NCI-H2081 treated with DMSO at 0.1 percent for 48 hours (cell line): ENCODE measurements around the gene CRHR2.

Experiments used
- DNase-seq: peaks from one replicate; lab custom pipeline; 2025; lab: John Stamatoyannopoulos, UW

The CRHR2 gene

GRCh38 chr7:30706908-30707307, 24.7 kb upstream of the CRHR2 start:
- no peak for DNase-seq

GRCh38 chr7:30706316-30706715, 24.1 kb upstream of the CRHR2 start:
- DNase-seq: no peak

GRCh38 chr7:30705596-30705995, 23.3 kb upstream of the CRHR2 start:
- DNase-seq: no peak

GRCh38 chr7:30705008-30705407, 22.8 kb upstream of the CRHR2 start:
- DNase-seq: no peak

GRCh38 chr7:30703756-30704155, 21.5 kb upstream of the CRHR2 start:
- DNase-seq: no peak

GRCh38 chr7:30702200-30702599, 19.9 kb upstream of the CRHR2 start:
- DNase-seq: no peak

GRCh38 chr7:30700941-30701340, 18.7 kb upstream of the CRHR2 start:
- DNase-seq: no peak

- no peak for DNase-seq
Observed at GRCh38 chr7:30699706-30700495, 17.6 kb upstream of the CRHR2 start.

- no peak for DNase-seq
Observed at GRCh38 chr7:30698481-30698880, 16.2 kb upstream of the CRHR2 start.

GRCh38 chr7:30697719-30698460, 15.6 kb upstream of the CRHR2 start:
- no peak for DNase-seq

- DNase-seq: no peak
Observed at GRCh38 chr7:30694774-30695721, 12.8 kb upstream of the CRHR2 start.

GRCh38 chr7:30694218-30694745, 12.0 kb upstream of the CRHR2 start:
- no peak for DNase-seq

- DNase-seq: no peak
Observed at GRCh38 chr7:30692882-30693281, 10.6 kb upstream of the CRHR2 start.

GRCh38 chr7:30692438-30692837, 10.2 kb upstream of the CRHR2 start:
- DNase-seq: no peak

GRCh38 chr7:30690011-30690410, 7.8 kb upstream of the CRHR2 start:
- no peak for DNase-seq

- DNase-seq: no peak
Observed at GRCh38 chr7:30688718-30689221, 6.5 kb upstream of the CRHR2 start.

GRCh38 chr7:30687604-30688003, 5.3 kb upstream of the CRHR2 start:
- DNase-seq: no peak

GRCh38 chr7:30684351-30684750, 2.1 kb upstream of the CRHR2 start:
- no peak for DNase-seq

- DNase-seq: no peak
Observed at GRCh38 chr7:30683816-30684215, 1.6 kb upstream of the CRHR2 start.

- no peak for DNase-seq
Observed at GRCh38 chr7:30683306-30683705, 1.1 kb upstream of the CRHR2 start.

GRCh38 chr7:30681815-30682211, 443 bp downstream of the CRHR2 start:
- no peak for DNase-seq

- DNase-seq: no peak
Observed at GRCh38 chr7:30681331-30681797, 892 bp downstream of the CRHR2 start.
